Right lobe of liver (tissue), 6 donors: ENCODE results near the gene ASB13. TPM values are rescaled to one million over a fixed set of nuclear protein-coding genes. Genes with fewer than 3 reads are reported as not detected.

Source experiments
- ATAC-seq, 4 donors: fragments of 200-7000 bp; cut with Tn5 transposase; one replicate each; pipeline ENCODE4 v1.9.1; 2020; ENCODE audit warnings: mild to moderate bottlenecking in 4 of 4, moderate library complexity in 4 of 4
- DNase-seq, 3 donors: peaks; one replicate each; pipeline ENCODE4 v3.0.0-alpha.2; 2020
- H3K27ac ChIP-seq, 3 donors: fragments of 200-600 bp; one replicate each; pipeline ENCODE4 v1.8.0; 2022
- H3K27me3 ChIP-seq, 2 donors: fragments of 200-600 bp; one replicate each; pipeline ENCODE4 v1.8.0; 2022
- H3K36me3 ChIP-seq, 4 donors: fragments of 200-600 bp; sonication (generic) in 1 of 4; one replicate each; pipeline versions ENCODE4 v1.5.1 to v1.8.0; 2017 to 2022; ENCODE audit warnings: control low read depth in 1 of 4
- H3K4me1 ChIP-seq, 4 donors: fragments of 200-600 bp; sonication (generic) in 1 of 4; one replicate each; pipeline versions ENCODE4 v1.5.1 to v1.8.0; 2017 to 2022; ENCODE audit warnings: control low read depth in 1 of 4
- H3K4me3 ChIP-seq, 3 donors: fragments of 200-600 bp; one replicate each; pipeline ENCODE4 v1.8.0; 2022
- H3K9me3 ChIP-seq, 4 donors: fragments of 200-600 bp; sonication (generic) in 1 of 4; one replicate each; pipeline versions ENCODE4 v1.5.1 to v1.8.0; 2017 to 2022; ENCODE audit warnings: control low read depth in 1 of 4
- CTCF ChIP-seq, 4 donors: fragments of 200-600 bp in 3 of 4; fragments of 450-650 bp in 1 of 4; IDR thresholded peaks; one replicate each; pipeline versions ENCODE4 v1.5.1 to v1.8.0; 2016 to 2022; ENCODE audit warnings: antibody characterized with exemption in 4 of 4, mild to moderate bottlenecking in 2 of 4
- POLR2A ChIP-seq: fragments of 450-650 bp; IDR thresholded peaks from one replicate; pipeline ENCODE4 v1.6.1; 2017; ENCODE audit warnings: antibody characterized with exemption, mild to moderate bottlenecking
- WGBS: methylation state at CpG from one replicate; pipeline ENCODE4 v1.1.6; 2018; ENCODE audit warnings: low coverage, low lambda C conversion rate; ENCODE audit not compliant: insufficient coverage; ENCODE audit errors: missing lambda C conversion rate; 5-methylcytosine and 5-hydroxymethylcytosine counted together
- intact Hi-C, 2 donors: fragments of 100-400 bp; cut with DNase I; formaldehyde crosslinking; loops; one replicate each; pipeline versions ENCODE4 v1.11.2 to v1.14.1; 2022
- total RNA-seq, 6 experiments: library from RNA; depleted of rRNA in 2 of 6; stranded (reverse); fragments of >200 nt in 2 of 6; fragmentation: NEBNext Ultra II Directional in 3 of 6; extraction: Animal tissue kit (Norgen Biotek cat#: 25700) in 3 of 6; gene quantifications; one replicate each; pipeline versions ENCODE4 v1.1.0 to v1.2.4, GENCODE V29; 2016 to 2023
- donor health status: DM: no; HTN: yes; CAD: no.
- donor health status: DM: no; HTN: no; CAD: no.
- donor health status: DM: no; HTN: no; CAD: no.
- donor health status: DM: no; HTN: yes; CAD: no.
- donor health status: DM: no; HTN: yes; CAD: no.

ASB13 gene
- total RNA-seq, 6 experiments from 2014 or later: 19.7 to 117 (median 64.7) TPM

GRCh38 chr10:5644930-5645329 is 21.5 kb downstream of the ASB13 start:
- peak in 3 of 4 donors; percentile 19 to 47 (median 46) for ATAC-seq
- DNase-seq: peak in 1 of 3 donors; percentile 61
- Histone ChIP-seq H3K4me3 (peak overlapping the region in 1 of 3 donors; percentile 9), H3K36me3 (peaks cover 0 to 26% (median 20%) of the 10 kb centered on the region in 4 donors), H3K27me3 (no peaks in the 10 kb centered on the region), H3K4me1 (peaks cover 0 to 32% (median 16%) of the 10 kb centered on the region in 4 donors), H3K27ac (peak overlapping the region; percentile 68 to 85 (median 84)), H3K9me3 (no peaks in the 10 kb centered on the region)
- intact Hi-C loops: no loop called here
- WGBS: 12% methylated on average over 6 of the region's 6 CpGs
- no peak for TF ChIP-seq CTCF (IDR thresholded peaks at IDR 0.05)

GRCh38 chr10:5643346-5644067 is 22.9 kb downstream of the ASB13 start:
- intact Hi-C loops: no loop called here
- Histone ChIP-seq H3K27ac (peak overlapping the region; percentile 68 to 85 (median 84)), H3K4me1 (peaks cover 0 to 32% (median 16%) of the 10 kb centered on the region in 4 donors), H3K36me3 (peaks cover 0 to 40% (median 26%) of the 10 kb centered on the region in 4 donors), H3K27me3 (no peaks in the 10 kb centered on the region), H3K9me3 (no peaks in the 10 kb centered on the region), H3K4me3 (no peak overlapping the region)
- ATAC-seq: no peak
- no peak for DNase-seq
- 62% methylated on average over 8 of the region's 8 CpGs for WGBS
- TF ChIP-seq POLR2A (no peak), CTCF (IDR thresholded peaks at IDR 0.05) (no peak)

- H3K9me3 ChIP-seq: no peaks in the 10 kb centered on the region
- H3K27me3 ChIP-seq: no peaks in the 10 kb centered on the region
- peaks cover 0 to 30% (median 15%) of the 10 kb centered on the region in 4 donors for H3K4me1 ChIP-seq
- ATAC-seq (no peak), DNase-seq (no peak)
- WGBS: 95% methylated on average over 4 of the region's 25 CpGs
- H3K4me3 ChIP-seq: no peak overlapping the region
- no peak overlapping the region for H3K27ac ChIP-seq
- intact Hi-C loops: no loop called here
- peaks cover 0 to 42% (median 28%) of the 10 kb centered on the region in 4 donors for H3K36me3 ChIP-seq
- TF ChIP-seq CTCF (IDR thresholded peaks at IDR 0.05) (no peak), POLR2A (no peak)
These were observed 24.9 kb downstream of the ASB13 start for GRCh38 chr10:5641501-5641900.

GRCh38 chr10:5640501-5640900 is 25.9 kb downstream of the ASB13 start:
- DNase-seq (peak in 1 of 3 donors; percentile 33), ATAC-seq (no peak)

More at GRCh38 chr10:5640501-5640900, 25.9 kb downstream of the ASB13 start:
- Histone ChIP-seq H3K9me3 (no peaks in the 10 kb centered on the region), H3K4me1 (peaks cover 0 to 20% (median 9%) of the 10 kb centered on the region in 4 donors), H3K4me3 (no peak overlapping the region), H3K36me3 (peaks cover 0 to 42% (median 28%) of the 10 kb centered on the region in 4 donors), H3K27ac (no peak overlapping the region), H3K27me3 (no peaks in the 10 kb centered on the region)
- intact Hi-C loops: no loop called here
- WGBS: 71% methylated on average over 5 of the region's 13 CpGs
- TF ChIP-seq CTCF (IDR thresholded peaks at IDR 0.05): no peak
- TF ChIP-seq POLR2A: no peak
